HEK293 (cell line): ENCODE measurements around the gene CAPN13.

Experiments
- KLF9 ChIP-seq: fragments of 450-650 bp; formaldehyde crosslinking; IDR thresholded peaks from 2 replicates; pipeline ENCODE4 v1.5.1; 2016; ENCODE audit warnings: missing biosample characterization, missing genetic modification characterization, low read depth
- ZEB2 ChIP-seq: fragments of 450-650 bp; formaldehyde crosslinking; IDR thresholded peaks from 2 replicates; pipeline ENCODE4 v1.5.1; 2016; ENCODE audit warnings: missing biosample characterization, missing genetic modification characterization
- ZNF10 ChIP-seq: fragments of 450-650 bp; formaldehyde crosslinking; IDR thresholded peaks from 2 replicates; pipeline ENCODE4 v1.5.1; 2017; ENCODE audit warnings: missing biosample characterization, missing genetic modification characterization
- ZNF140 ChIP-seq: fragments of 450-650 bp; formaldehyde crosslinking; IDR thresholded peaks from 2 replicates; pipeline ENCODE4 v1.5.1; 2016; ENCODE audit warnings: missing biosample characterization, missing genetic modification characterization
- ZNF214 ChIP-seq: fragments of 450-650 bp; formaldehyde crosslinking; IDR thresholded peaks from 2 replicates; pipeline ENCODE4 v1.5.1; 2017; ENCODE audit warnings: missing biosample characterization, mild to moderate bottlenecking, missing genetic modification characterization, borderline replicate concordance
- ZNF768 ChIP-seq: fragments of 450-650 bp; formaldehyde crosslinking; IDR thresholded peaks from 2 replicates; pipeline ENCODE4 v1.5.1; 2018; ENCODE audit warnings: missing biosample characterization, mild to moderate bottlenecking, missing genetic modification characterization
- ZNF776 ChIP-seq: fragments of 450-650 bp; formaldehyde crosslinking; IDR thresholded peaks from 2 replicates; pipeline ENCODE4 v1.5.0; 2017; ENCODE audit warnings: missing biosample characterization, missing genetic modification characterization, borderline replicate concordance
- TF ChIP-seq, protein P1 (sequence below): fragments of 450-650 bp; formaldehyde crosslinking; IDR thresholded peaks from 2 replicates; pipeline ENCODE4 v1.5.1; 2016; ENCODE audit warnings: missing biosample characterization, missing genetic modification characterization

DNA sequence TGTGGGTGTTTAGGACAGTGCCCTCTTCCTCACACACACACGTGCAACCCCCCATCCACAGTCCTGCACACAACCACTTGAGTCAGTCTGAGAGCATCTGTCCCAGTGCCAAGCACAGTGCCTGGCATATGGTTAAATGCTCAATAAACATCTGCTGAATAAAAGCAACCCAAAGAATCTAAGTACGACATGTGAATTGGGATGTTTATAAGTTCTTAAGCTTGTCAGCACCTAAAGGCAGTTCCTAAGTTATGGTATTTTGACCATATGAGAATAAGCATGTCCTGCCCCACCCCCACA lies 37.8 kb downstream of the CAPN13 start:
- TF ChIP-seq ZNF214 (tag by site-specific recombination) (no peak), ZNF10 (tag by site-specific recombination) (no peak), KLF9 (no peak), ZNF140 (tag by site-specific recombination) (no peak), ZNF776 (tag by site-specific recombination) (no peak), ZEB2 (no peak), ZNF768 (tag by site-specific recombination) (no peak)
- TF ChIP-seq, protein P1, sequence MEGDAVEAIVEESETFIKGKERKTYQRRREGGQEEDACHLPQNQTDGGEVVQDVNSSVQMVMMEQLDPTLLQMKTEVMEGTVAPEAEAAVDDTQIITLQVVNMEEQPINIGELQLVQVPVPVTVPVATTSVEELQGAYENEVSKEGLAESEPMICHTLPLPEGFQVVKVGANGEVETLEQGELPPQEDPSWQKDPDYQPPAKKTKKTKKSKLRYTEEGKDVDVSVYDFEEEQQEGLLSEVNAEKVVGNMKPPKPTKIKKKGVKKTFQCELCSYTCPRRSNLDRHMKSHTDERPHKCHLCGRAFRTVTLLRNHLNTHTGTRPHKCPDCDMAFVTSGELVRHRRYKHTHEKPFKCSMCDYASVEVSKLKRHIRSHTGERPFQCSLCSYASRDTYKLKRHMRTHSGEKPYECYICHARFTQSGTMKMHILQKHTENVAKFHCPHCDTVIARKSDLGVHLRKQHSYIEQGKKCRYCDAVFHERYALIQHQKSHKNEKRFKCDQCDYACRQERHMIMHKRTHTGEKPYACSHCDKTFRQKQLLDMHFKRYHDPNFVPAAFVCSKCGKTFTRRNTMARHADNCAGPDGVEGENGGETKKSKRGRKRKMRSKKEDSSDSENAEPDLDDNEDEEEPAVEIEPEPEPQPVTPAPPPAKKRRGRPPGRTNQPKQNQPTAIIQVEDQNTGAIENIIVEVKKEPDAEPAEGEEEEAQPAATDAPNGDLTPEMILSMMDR (tag by site-specific recombination): no peak
